Endometrial microvascular endothelial cells (primary cell): Measurements from ENCODE around the gene MAPT. TPM values are rescaled to one million over a fixed set of nuclear protein-coding genes. Genes with fewer than 3 reads are reported as not detected.
"Not testable (repeated sequence)": the region's sequence is repeated elsewhere in the genome, so short reads cannot be mapped to it uniquely, and the experiment has no call there.

Experiments
- in situ Hi-C: cut with HindIII; loops from 2 replicates; pipeline ENCODE4 v1.10.0; 2017; ENCODE audit warnings: low sequenced_read_pairs, low pct_unique_long_range_greater_than_20kb; ENCODE audit errors: inconsistent ontology term
- total RNA-seq: library from RNA; depleted of rRNA; stranded (reverse); fragments of >200 nt; gene quantifications from one replicate; pipeline ENCODE4 v1.2.3, GENCODE V29; 2015; ENCODE audit errors: inconsistent ontology term

Gene MAPT
- total RNA-seq, 1 donor from 2014 or later = under 0.01 TPM

DNA sequence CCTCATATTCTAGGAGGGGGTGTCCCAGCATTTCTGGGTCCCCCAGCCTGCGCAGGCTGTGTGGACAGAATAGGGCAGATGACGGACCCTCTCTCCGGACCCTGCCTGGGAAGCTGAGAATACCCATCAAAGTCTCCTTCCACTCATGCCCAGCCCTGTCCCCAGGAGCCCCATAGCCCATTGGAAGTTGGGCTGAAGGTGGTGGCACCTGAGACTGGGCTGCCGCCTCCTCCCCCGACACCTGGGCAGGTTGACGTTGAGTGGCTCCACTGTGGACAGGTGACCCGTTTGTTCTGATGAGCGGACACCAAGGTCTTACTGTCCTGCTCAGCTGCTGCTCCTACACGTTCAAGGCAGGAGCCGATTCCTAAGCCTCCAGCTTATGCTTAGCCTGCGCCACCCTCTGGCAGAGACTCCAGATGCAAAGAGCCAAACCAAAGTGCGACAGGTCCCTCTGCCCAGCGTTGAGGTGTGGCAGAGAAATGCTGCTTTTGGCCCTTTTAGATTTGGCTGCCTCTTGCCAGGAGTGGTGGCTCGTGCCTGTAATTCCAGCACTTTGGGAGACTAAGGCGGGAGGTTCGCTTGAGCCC, 116.3 kb downstream of the MAPT start:
- in situ Hi-C loops = no loop called here

DNA sequence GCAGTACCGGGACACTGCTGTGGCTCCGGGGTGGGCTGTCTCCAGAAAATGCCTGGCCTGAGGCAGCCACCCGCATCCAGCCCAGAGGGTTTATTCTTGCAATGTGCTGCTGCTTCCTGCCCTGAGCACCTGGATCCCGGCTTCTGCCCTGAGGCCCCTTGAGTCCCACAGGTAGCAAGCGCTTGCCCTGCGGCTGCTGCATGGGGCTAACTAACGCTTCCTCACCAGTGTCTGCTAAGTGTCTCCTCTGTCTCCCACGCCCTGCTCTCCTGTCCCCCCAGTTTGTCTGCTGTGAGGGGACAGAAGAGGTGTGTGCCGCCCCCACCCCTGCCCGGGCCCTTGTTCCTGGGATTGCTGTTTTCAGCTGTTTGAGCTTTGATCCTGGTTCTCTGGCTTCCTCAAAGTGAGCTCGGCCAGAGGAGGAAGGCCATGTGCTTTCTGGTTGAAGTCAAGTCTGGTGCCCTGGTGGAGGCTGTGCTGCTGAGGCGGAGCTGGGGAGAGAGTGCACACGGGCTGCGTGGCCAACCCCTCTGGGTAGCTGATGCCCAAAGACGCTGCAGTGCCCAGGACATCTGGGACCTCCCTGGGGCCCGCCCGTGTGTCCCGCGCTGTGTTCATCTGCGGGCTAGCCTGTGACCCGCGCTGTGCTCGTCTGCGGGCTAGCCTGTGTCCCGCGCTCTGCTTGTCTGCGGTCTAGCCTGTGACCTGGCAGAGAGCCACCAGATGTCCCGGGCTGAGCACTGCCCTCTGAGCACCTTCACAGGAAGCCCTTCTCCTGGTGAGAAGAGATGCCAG, 117.6 kb downstream of the MAPT start:
- in situ Hi-C loops = no loop called here

DNA sequence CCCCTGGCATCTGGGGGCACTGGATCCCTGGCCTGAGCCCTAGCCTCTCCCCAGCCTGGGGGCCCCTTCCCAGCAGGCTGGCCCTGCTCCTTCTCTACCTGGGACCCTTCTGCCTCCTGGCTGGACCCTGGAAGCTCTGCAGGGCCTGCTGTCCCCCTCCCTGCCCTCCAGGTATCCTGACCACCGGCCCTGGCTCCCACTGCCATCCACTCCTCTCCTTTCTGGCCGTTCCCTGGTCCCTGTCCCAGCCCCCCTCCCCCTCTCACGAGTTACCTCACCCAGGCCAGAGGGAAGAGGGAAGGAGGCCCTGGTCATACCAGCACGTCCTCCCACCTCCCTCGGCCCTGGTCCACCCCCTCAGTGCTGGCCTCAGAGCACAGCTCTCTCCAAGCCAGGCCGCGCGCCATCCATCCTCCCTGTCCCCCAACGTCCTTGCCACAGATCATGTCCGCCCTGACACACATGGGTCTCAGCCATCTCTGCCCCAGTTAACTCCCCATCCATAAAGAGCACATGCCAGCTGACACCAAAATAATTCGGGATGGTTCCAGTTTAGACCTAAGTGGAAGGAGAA, 118.2 kb downstream of the MAPT start:
- in situ Hi-C loops = no loop called here

DNA sequence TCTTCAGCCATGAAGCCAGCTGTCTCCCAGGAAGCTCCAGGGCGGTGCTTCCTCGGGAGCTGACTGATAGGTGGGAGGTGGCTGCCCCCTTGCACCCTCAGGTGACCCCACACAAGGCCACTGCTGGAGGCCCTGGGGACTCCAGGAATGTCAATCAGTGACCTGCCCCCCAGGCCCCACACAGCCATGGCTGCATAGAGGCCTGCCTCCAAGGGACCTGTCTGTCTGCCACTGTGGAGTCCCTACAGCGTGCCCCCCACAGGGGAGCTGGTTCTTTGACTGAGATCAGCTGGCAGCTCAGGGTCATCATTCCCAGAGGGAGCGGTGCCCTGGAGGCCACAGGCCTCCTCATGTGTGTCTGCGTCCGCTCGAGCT, 118.8 kb downstream of the MAPT start:
- in situ Hi-C loops = no loop called here

DNA sequence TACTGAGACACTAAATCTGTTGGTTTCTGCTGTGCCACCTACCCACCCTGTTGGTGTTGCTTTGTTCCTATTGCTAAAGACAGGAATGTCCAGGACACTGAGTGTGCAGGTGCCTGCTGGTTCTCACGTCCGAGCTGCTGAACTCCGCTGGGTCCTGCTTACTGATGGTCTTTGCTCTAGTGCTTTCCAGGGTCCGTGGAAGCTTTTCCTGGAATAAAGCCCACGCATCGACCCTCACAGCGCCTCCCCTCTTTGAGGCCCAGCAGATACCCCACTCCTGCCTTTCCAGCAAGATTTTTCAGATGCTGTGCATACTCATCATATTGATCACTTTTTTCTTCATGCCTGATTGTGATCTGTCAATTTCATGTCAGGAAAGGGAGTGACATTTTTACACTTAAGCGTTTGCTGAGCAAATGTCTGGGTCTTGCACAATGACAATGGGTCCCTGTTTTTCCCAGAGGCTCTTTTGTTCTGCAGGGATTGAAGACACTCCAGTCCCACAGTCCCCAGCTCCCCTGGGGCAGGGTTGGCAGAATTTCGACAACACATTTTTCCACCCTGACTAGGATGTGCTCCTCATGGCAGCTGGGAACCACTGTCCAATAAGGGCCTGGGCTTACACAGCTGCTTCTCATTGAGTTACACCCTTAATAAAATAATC, 119.3 kb downstream of the MAPT start:
- in situ Hi-C loops = no loop called here

DNA sequence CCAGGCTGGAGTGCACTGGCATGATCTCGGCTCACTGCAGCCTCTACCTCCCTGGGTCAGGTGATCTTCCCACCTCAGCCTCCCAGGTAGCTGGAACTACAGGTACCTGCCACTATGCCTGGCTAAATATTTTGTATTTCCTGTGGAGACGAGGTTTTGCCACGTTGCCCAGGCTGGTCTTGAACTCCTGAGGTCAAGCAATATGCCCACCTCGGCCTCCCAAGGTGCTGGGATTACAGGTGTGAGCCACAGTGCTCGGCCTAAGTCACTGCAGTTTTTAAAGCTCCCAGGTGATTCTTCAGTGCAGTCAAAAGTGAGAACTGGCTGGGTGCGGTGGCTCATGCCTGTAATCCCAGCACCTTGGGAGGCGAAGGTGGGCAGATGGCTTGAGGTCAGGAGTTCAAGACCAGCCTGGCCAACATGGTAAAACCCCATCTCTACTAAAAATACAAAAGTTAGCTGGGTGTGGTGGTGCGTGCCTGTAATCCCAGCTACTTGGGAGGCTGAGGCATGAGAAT, 125.1 kb downstream of the MAPT start:
- in situ Hi-C loops = not testable (repeated sequence)

DNA sequence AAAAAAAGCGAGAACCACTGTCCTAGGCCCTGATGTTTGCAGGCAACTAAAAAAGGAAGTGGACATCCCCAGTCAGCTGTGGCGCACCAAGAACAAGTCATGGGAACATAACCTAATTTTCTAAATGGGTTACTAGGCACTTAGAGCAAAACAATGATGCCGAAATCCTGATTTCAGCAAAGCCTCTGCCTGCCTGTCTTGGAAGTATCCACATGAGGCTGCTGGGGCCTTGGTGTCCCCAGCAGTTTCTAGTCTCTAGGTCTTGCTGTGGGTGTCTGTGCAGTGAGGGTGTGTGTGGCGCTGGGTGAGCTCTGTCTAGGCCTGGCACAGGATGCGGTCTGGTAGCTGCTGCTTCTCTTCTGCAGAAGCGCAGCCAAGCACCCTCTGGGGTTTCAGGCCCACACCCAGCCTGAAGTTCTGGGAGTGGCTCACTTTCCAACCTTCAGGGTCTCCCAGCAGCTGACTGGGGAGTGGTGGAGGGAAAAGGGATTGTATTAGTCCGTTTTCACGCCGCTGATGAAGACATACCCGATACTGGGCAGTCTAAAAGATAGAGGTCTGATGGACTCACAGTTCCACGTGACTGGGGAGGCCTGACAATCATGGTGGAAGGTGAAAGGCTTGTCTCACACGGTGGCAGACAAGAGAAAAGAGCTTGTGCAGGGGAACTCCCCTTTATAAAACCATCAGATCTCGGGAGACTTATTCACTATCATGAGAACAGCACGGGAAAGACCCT, 125.8 kb downstream of the MAPT start:
- in situ Hi-C loops = no loop called here

DNA sequence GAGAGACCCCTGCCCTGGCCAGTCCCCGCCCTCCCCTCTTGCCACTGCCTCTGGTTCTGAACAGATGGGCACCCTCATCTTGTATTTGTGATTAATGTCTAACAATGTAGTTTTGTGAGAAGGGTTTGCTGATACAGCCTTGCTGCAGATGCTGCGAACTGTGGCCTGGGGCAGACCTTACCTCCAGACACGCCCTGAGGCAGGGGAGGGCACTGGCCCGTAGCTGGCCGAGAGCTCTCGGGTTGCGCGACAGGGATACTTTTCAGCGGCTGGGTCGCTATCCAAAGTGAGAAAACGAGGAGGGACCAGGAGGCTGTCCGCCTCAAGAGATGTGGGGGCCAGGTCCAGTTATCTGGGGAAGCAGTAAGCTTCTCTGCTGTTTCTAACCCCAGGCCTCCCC, 126.6 kb downstream of the MAPT start:
- in situ Hi-C loops = no loop called here

DNA sequence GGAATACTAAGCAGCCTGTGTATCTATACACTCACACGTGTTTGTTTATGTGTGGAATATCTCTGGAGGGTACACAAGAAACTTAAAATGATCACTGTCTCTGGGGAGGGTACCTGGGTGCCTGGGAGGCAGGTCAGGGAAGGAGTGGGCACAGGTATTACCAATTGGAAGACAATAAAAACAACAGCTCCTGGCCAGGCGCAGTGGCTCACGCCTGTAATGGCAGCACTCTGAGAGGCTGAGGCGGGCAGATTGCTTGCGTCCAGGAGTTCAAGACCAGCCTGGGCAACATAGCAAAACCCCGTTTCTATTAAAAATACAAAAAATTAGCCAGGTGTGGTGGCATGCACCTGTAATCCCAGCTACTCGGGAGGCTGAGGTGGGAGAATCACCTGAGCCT, 129.0 kb downstream of the MAPT start:
- in situ Hi-C loops = not testable (repeated sequence)

DNA sequence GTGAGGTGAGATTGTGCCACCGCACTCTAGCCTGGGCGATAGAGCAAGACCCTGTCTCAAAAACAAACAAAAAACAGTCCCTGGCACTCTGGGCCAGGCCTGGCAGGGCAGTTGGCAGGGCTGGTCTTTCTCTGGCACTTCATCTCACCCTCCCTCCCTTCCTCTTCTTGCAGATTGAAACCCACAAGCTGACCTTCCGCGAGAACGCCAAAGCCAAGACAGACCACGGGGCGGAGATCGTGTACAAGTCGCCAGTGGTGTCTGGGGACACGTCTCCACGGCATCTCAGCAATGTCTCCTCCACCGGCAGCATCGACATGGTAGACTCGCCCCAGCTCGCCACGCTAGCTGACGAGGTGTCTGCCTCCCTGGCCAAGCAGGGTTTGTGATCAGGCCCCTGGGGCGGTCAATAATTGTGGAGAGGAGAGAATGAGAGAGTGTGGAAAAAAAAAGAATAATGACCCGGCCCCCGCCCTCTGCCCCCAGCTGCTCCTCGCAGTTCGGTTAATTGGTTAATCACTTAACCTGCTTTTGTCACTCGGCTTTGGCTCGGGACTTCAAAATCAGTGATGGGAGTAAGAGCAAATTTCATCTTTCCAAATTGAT, 129.5 kb downstream of the MAPT start:
- in situ Hi-C loops = no loop called here

DNA sequence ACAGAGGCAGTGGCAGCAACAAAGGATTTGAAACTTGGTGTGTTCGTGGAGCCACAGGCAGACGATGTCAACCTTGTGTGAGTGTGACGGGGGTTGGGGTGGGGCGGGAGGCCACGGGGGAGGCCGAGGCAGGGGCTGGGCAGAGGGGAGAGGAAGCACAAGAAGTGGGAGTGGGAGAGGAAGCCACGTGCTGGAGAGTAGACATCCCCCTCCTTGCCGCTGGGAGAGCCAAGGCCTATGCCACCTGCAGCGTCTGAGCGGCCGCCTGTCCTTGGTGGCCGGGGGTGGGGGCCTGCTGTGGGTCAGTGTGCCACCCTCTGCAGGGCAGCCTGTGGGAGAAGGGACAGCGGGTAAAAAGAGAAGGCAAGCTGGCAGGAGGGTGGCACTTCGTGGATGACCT, 130.2 kb downstream of the MAPT start:
- in situ Hi-C loops = no loop called here

DNA sequence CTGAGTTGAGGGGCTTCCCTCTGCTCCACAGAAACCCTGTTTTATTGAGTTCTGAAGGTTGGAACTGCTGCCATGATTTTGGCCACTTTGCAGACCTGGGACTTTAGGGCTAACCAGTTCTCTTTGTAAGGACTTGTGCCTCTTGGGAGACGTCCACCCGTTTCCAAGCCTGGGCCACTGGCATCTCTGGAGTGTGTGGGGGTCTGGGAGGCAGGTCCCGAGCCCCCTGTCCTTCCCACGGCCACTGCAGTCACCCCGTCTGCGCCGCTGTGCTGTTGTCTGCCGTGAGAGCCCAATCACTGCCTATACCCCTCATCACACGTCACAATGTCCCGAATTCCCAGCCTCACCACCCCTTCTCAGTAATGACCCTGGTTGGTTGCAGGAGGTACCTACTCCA, 130.7 kb downstream of the MAPT start:
- in situ Hi-C loops = no loop called here

DNA sequence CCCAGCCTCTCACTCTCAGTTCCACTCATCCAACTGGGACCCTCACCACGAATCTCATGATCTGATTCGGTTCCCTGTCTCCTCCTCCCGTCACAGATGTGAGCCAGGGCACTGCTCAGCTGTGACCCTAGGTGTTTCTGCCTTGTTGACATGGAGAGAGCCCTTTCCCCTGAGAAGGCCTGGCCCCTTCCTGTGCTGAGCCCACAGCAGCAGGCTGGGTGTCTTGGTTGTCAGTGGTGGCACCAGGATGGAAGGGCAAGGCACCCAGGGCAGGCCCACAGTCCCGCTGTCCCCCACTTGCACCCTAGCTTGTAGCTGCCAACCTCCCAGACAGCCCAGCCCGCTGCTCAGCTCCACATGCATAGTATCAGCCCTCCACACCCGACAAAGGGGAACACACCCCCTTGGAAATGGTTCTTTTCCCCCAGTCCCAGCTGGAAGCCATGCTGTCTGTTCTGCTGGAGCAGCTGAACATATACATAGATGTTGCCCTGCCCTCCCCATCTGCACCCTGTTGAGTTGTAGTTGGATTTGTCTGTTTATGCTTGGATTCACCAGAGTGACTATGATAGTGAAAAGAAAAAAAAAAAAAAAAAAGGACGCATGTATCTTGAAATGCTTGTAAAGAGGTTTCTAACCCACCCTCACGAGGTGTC, 131.3 kb downstream of the MAPT start:
- in situ Hi-C loops = no loop called here

DNA sequence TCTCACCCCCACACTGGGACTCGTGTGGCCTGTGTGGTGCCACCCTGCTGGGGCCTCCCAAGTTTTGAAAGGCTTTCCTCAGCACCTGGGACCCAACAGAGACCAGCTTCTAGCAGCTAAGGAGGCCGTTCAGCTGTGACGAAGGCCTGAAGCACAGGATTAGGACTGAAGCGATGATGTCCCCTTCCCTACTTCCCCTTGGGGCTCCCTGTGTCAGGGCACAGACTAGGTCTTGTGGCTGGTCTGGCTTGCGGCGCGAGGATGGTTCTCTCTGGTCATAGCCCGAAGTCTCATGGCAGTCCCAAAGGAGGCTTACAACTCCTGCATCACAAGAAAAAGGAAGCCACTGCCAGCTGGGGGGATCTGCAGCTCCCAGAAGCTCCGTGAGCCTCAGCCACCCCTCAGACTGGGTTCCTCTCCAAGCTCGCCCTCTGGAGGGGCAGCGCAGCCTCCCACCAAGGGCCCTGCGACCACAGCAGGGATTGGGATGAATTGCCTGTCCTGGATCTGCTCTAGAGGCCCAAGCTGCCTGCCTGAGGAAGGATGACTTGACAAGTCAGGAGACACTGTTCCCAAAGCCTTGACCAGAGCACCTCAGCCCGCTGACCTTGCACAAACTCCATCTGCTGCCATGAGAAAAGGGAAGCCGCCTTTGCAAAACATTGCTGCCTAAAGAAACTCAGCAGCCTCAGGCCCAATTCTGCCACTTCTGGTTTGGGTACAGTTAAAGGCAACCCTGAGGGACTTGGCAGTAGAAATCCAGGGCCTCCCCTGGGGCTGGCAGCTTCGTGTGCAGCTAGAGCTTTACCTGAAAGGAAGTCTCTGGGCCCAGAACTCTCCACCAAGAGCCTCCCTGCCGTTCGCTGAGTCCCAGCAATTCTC, 132.1 kb downstream of the MAPT start:
- in situ Hi-C loops = no loop called here

DNA sequence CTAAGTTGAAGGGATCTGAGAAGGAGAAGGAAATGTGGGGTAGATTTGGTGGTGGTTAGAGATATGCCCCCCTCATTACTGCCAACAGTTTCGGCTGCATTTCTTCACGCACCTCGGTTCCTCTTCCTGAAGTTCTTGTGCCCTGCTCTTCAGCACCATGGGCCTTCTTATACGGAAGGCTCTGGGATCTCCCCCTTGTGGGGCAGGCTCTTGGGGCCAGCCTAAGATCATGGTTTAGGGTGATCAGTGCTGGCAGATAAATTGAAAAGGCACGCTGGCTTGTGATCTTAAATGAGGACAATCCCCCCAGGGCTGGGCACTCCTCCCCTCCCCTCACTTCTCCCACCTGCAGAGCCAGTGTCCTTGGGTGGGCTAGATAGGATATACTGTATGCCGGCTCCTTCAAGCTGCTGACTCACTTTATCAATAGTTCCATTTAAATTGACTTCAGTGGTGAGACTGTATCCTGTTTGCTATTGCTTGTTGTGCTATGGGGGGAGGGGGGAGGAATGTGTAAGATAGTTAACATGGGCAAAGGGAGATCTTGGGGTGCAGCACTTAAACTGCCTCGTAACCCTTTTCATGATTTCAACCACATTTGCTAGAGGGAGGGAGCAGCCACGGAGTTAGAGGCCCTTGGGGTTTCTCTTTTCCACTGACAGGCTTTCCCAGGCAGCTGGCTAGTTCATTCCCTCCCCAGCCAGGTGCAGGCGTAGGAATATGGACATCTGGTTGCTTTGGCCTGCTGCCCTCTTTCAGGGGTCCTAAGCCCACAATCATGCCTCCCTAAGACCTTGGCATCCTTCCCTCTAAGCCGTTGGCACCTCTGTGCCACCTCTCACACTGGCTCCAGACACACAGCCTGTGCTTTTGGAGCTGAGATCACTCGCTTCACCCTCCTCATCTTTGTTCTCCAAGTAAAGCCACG, 133.0 kb downstream of the MAPT start:
- in situ Hi-C loops = no loop called here

DNA sequence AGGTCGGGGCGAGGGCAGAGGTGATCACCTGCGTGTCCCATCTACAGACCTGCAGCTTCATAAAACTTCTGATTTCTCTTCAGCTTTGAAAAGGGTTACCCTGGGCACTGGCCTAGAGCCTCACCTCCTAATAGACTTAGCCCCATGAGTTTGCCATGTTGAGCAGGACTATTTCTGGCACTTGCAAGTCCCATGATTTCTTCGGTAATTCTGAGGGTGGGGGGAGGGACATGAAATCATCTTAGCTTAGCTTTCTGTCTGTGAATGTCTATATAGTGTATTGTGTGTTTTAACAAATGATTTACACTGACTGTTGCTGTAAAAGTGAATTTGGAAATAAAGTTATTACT, 133.6 kb downstream of the MAPT start:
- in situ Hi-C loops = no loop called here
